GM19043 (cell line): ENCODE results near the gene SREBF1.

Experiments
- ATAC-seq: cut with Tn5 transposase; IDR thresholded peaks from one replicate; pipeline ENCODE4 v1.9.1; 2021; ENCODE audit warnings: low read depth; ENCODE audit not compliant: unreplicated experiment

Gene SREBF1

GRCh38 chr17:17826942-17827785 lies 9.6 kb downstream of the SREBF1 start:
- ATAC-seq: no peak

- ATAC-seq: no peak
These were observed 10.5 kb downstream of the SREBF1 start for GRCh38 chr17:17826342-17826713.

GRCh38 chr17:17824783-17825614 lies 11.8 kb downstream of the SREBF1 start:
- no peak for ATAC-seq

- no peak for ATAC-seq
These were observed 12.5 kb downstream of the SREBF1 start for GRCh38 chr17:17824119-17824782.

GRCh38 chr17:17823433-17824118 lies 13.2 kb downstream of the SREBF1 start:
- peak; percentile 71 for ATAC-seq

DNA sequence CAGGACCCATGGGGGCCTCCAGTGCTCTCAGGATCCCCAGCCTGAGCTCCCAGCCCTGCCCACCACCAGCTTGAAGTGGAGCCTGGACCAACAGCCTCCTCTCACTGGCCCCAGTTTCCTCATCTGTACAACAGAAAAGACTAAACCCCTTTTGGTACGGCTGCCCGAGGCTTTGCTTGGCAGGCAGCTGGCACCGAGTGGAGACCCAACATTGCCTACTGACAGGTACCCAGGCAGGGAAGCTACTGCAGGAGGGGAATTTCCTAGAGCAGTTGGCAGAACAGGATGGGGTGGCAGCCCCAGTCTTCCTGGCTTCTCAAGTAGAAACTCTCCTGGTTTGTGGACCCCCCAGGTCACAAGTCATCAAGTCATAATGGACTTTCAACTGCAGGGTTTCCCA lies 14.2 kb downstream of the SREBF1 start:
- no peak for ATAC-seq

DNA sequence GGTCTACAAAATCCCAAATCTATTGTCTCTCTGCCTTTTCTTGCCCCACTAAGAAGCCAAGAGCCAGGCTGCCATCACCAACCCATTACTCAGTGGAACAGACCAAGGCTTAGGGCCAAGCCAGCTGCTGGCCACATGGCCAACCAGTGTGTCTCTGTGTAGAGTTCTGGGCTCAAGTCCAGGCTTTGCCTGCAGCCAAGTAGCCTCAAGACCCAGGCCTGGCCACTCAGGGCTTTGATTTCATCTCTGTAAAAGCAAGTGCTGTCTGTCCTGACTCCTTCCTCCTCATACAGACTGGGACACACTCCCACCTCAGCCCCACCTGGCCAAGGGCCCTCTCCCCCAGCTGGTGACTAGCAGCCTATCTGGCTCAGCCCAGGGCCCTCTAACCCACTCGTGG lies 14.6 kb downstream of the SREBF1 start:
- no peak for ATAC-seq

DNA sequence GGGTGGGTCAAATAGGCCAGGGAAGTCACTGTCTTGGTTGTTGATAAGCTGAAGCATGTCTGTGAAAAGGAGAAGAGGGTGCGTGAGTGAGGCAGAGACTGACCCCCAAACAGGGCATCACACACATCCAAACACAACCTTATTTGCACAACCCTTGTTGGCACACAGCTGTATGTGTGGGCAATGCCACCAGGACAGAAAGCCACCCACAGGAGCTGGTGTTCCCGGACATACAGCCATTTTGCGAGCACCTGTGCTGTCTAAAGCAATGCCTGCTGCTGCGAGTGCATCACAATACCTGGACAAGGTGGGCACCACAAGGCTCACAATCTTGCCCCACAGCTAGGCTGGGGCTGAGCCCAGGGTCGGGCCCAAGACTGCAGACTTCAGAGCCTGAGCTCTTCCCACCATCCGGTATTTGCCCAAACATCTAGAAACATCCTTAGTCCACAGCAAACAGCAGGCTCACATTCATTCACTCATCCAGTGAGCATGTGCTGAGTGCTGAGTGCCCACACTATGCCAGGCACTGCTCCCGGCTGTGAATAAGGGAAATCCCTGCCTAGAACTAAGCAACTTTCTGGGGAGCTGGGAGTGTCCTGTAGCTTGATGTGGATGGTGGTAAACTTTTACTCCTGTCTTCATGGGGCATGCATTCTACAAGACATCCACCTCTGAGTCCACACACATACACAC lies 16.2 kb downstream of the SREBF1 start:
- ATAC-seq: no peak

DNA sequence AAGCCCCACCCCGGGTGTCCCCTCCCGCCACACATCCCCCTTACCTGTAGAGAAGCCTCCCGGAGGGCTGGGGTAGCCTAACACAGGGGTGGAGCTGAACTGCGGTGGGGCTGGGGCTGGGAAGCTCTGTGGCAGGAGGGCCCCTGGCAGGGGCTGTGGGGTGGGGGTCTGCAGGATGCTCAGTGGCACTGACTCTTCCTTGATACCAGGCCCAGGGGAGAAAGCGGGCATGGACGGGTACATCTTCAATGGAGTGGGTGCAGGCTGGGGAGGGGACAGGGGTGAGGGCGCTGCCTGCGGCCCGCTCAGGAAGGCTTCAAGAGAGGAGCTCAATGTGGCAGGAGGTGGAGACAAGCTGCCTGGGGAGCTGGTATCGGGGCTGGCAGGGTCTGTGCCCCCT lies 16.7 kb downstream of the SREBF1 start:
- ATAC-seq: no peak

- peak; percentile 55 for ATAC-seq
These were observed 17.2 kb downstream of the SREBF1 start for GRCh38 chr17:17819561-17819995.

DNA sequence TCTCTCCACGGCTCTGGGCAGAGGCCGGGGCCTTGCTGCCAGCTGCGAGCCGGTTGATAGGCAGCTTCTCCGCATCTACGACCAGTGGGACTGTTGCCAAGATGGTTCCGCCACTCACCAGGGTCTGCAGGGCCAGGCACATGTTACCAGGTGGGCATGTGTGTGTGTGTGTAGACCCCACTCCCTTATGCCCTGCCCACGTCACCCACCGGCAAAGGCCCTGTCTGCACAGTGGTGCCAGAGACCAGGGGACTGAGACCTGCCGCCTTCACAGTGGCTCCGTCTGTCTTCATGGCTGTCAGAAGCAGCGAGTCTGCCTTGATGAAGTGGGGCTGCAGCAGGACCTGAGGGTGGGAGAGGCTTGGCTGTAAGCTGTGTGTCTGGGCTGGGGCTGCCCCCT lies 17.7 kb downstream of the SREBF1 start:
- ATAC-seq: no peak

GRCh38 chr17:17818088-17818526 lies 18.7 kb downstream of the SREBF1 start:
- ATAC-seq: no peak

- ATAC-seq: no peak
These were observed 19.2 kb downstream of the SREBF1 start for GRCh38 chr17:17817552-17817947.

- no peak for ATAC-seq
These were observed 19.8 kb downstream of the SREBF1 start for GRCh38 chr17:17816831-17817551.

GRCh38 chr17:17816240-17816814 lies 20.5 kb downstream of the SREBF1 start:
- no peak for ATAC-seq

- ATAC-seq: no peak
These were observed 21.2 kb downstream of the SREBF1 start for GRCh38 chr17:17815436-17816200.

DNA sequence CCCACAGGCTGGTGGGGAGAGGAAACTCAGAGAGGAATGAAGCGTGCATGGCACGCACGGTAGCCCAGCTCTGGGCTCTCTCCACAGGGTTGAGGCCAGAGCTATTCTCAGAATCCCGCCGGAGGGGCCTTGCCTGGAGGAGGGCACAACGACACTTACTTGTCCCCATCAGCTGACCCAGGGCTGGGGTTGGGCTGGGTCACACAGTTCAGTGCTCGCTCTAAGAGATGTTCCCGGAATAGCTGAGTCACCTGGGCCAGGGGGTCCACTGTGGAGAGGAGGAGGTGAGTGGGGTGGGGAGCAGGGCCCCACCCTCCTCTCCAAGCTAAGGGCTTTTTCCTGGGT lies 21.8 kb downstream of the SREBF1 start:
- no peak for ATAC-seq
